GM18520 (cell line): ENCODE data around the gene ZSCAN22.
"Not testable (repeated sequence)": the region's sequence is repeated elsewhere in the genome, so short reads cannot be mapped to it uniquely, and the experiment has no call there.

Experiments used
- ATAC-seq: cut with Tn5 transposase; IDR thresholded peaks from one replicate; pipeline ENCODE4 v1.9.1; 2021; ENCODE audit not compliant: unreplicated experiment

The ZSCAN22 gene

DNA sequence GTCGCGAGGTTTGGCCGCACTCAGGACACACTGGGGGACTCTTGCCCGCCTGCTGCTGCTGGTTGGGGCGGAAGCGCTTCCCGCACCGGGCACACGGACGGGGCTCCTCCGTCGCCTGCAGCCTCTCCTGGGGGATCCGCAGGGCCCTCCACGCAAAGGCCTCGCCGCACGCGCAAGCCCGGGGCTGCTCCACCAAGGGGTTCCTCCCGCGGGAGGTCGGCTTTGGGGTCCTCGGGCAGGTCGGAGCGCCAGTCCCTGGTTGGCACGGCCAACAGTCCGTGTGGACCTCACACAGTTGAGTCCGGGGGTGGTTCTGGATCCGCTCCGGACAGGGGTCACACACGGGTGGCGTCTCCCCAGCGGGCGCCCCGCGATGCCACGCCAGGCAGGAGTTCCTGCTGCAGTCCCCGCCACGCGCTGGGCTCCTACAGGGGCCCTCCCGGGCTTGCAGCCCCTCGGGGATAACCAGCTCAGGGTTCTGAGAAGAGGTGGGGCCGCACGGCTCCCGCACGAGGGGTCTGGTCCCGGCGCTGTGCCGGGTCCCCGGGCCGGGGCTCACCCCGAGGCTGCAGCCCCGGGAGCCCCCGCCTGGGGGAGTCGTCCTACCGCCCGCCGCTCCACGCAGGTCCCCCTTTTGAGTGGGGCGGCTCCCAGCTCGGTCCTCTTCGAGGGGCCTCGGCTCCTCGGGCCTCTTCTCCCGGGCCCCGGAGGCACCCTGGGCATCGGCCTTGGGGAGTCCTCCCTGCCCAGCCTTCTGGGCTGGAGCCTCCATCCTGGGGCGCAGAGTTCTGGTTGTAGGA lies 42.0 kb downstream of the ZSCAN22 start:
- no peak for ATAC-seq

DNA sequence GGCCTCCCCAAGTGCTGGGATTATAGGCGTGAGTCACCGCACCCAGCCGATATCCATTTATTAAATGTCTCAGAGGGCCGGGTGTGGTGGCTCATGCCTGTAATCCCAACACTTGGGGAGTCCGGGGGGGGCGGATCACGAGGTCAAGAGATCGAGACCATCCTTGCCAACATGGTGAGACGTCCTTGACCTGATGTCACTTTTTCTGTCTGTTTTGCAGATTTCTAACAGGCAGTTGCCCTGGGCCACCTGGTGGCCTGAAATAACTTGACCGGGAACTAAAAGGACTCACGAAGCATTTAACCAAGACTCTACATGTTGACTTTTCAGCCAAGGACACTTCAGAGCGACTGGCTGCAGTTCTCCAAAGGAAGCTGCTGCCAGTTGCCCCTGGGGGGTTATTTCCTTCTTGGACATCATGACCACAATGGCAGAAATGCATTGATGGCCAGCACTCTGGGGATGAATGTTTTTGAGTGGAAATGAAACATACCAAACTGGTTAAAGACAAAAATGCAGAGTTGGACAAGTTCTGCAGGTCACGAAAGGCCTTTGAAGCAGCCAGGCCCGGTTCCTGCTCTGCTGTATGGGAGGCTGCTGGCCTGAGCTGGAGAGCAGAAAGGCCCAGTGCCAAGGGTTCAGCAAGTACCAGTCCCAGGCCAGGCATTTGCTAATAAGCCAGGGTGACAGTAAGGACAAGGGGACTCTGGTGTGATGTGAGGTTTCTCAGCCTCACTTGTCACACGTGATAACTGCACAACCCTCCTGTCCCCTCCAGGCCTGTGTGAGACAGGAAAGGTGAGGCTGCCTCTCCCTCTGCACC lies 45.7 kb downstream of the ZSCAN22 start:
- no peak for ATAC-seq

- no peak for ATAC-seq
Observed at GRCh38 chr19:58374200-58374599, 47.4 kb downstream of the ZSCAN22 start.

GRCh38 chr19:58376724-58377123 lies 49.9 kb downstream of the ZSCAN22 start:
- not testable (repeated sequence) for ATAC-seq

DNA sequence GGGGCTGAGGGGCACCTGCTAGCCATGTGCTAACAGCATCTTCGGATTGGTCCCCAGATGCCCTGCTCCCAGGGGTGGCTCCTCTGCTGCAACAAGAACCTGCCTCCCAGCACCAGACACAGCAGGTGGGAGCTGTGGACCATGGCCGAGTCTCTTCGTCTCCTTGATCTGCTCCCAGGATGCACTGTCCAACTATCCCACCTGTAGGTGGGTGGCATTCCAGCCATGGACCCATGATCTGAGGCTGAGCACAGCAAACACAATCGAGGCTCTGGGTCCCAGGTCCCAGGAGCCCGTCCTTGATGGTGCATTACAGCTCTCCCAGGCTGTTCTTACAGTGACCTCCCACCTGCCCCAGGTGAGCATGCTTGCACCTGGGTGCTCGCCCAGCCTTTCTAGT lies 52.5 kb downstream of the ZSCAN22 start:
- ATAC-seq, result no peak

GRCh38 chr19:58380037-58380661 lies 53.4 kb downstream of the ZSCAN22 start:
- no peak for ATAC-seq

- peak; percentile 75 for ATAC-seq
Observed at GRCh38 chr19:58380662-58381459, 54.1 kb downstream of the ZSCAN22 start, which contains the start of gene ZNF837. Gene ZNF837, minus strand, starts transcription at chr19:58381030. Its CDS starts 11,698 bp downstream, at chr19:58369332.

DNA sequence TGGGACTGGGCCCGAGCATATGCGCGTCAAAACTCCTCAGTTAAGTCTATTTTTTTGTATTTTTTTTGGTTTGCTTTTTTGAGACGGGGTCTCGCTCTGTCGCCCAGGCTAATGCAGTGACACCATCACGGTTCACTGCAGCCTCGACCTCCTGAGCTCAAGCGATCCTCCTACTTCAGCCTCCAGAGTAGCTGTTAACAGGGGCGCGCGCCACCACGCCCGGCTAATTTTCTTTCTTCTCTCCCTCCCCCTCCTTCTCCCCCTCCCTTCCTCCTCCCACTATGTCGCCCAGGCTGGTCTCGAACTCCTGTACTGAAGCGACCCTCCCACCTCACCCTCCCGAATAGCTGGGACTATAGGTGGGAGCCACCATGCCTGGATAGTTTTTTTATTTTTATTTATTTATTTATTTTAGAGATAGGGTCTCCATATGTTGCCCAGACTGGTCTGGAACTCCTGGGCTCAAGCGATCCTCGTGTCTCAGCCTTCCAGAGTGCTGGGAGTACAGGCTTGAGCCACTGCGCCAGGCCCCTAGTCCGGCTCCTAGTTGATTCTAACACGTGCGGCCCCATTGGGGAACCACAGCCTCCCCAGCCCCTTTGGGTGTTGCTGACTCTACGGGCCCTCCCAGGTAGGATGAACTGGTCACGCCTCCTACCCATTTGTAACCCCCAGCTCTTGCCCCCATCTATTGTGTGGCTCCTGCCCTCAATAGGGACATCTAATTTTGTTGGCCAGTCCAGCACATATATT lies 54.8 kb downstream of the ZSCAN22 start:
- no peak for ATAC-seq

GRCh38 chr19:58382997-58383603 lies 56.3 kb downstream of the ZSCAN22 start:
- no peak for ATAC-seq

- ATAC-seq, result no peak
Observed at GRCh38 chr19:58385313-58385890, 58.6 kb downstream of the ZSCAN22 start.

DNA sequence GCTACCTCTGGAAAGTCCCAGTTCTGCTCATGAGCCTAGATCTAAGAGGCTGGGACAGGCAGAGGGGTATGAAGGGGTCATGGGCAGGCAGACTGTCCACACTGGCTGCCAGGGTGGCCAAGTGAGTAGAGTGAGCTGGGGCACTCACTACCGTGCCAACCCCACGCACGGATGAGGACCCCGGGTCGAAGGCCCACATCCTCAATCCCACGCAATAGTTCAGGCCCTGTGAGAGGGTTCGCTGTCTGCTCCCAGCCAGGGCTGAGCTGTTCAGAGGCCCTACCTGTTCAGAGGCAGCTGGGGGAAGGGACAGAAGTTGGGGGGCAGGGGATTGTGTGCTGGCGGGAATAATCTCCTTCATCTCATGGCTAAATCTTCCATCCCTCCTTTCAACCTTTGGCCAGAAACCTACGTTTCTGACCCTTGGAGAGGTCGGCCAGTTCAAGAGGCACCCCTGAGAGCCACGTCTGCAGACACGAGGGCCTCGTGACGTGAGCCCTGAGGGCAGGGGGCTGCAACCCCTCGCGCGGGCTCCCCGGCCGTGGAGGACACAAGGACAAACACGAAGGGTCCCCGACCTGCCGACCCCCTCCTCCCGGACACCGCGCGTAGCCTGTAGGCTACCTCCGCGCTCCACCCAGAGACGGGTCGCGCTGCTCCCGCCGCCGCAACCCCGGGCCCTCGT lies 59.2 kb downstream of the ZSCAN22 start:
- no peak for ATAC-seq

GRCh38 chr19:58386576-58387337 lies 60.0 kb downstream of the ZSCAN22 start, which contains the start of gene RPS5:
Gene RPS5, plus strand, starts transcription at chr19:58387269. Its CDS starts 869 bp downstream, at chr19:58388138.
- ATAC-seq, result peak; percentile 87

DNA sequence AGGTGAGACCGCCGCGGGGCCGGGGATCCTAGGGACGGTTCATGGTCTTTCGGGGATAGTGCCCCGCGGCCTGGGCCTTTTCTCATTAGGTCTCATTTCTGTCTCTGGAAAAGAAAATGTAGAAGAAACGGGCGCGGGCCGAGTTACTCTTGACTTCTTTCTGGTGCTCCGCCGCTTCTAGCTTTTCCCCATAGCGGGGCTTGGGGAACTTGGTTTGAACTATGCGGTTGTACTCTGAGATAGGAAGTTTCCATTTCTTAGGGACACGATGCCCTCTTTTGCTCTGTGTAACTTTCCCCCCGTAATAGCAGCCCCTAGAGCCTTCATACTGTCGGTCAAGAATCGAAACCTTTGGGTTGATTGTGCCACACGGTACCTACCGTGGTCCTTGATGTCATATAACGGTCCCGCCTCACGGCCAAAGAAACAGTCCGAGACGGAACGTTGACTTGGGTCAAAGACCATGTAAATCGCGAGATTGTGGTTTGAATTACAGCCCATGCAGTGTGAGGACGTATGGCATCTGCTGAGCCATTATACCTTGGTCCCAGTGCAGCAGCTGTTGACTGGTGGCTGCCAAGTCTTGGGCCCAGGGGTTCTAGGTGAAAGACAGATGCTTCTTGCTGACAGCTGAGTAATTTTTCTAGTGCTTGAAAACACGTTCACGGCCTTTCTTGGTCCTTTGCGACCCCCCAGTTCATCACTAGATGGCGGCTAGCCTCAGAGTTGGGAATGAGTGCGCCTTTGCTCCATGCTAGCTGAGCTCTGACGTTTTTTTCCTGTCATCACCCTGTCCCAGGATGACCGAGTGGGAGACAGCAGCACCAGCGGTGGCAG lies 60.8 kb downstream of the ZSCAN22 start:
- no peak for ATAC-seq

GRCh38 chr19:58388175-58388526 lies 61.4 kb downstream of the ZSCAN22 start:
- ATAC-seq, result no peak
